GM19023 (cell line): Measurements from ENCODE around the gene TNFRSF8.
"Not testable (repeated sequence)": the region's sequence is repeated elsewhere in the genome, so short reads cannot be mapped to it uniquely, and the experiment has no call there.

Experiments
- ATAC-seq: cut with Tn5 transposase; IDR thresholded peaks from one replicate; pipeline ENCODE4 v1.9.1; 2021; ENCODE audit warnings: mild to moderate bottlenecking, moderate library complexity; ENCODE audit not compliant: unreplicated experiment

TNFRSF8 gene

GRCh38 chr1:12083766-12084165, 20.7 kb downstream of the TNFRSF8 start:
- ATAC-seq, result no peak

GRCh38 chr1:12085643-12086260, 22.6 kb downstream of the TNFRSF8 start:
- no peak for ATAC-seq

- ATAC-seq, result peak; percentile 59
Observed at GRCh38 chr1:12087797-12088314, 24.8 kb downstream of the TNFRSF8 start.

DNA sequence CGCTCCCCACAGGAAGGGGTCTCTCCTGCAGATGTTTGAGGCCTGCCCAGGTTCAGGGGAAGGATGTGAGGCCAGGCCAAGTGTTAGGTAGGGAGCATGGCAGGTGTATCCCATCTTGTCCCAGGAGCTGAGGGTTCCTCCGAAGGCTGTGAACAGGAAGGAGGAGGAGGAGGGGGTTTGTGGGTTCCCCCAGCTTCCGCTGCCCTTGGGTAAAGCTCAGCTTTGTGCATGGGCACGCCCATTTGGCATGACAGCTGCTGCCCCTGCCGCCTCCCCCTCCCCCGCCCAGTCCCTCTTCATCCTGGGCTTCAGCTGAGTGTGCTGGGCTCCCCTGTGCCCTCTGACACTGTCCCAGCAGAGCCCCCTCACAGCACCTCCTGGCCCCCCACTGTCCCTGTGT, 25.5 kb downstream of the TNFRSF8 start:
- ATAC-seq, result no peak

GRCh38 chr1:12090326-12090725, 27.2 kb downstream of the TNFRSF8 start:
- no peak for ATAC-seq

GRCh38 chr1:12091191-12091590, 28.1 kb downstream of the TNFRSF8 start:
- no peak for ATAC-seq

GRCh38 chr1:12094180-12094579, 31.1 kb downstream of the TNFRSF8 start:
- ATAC-seq, result no peak

GRCh38 chr1:12095452-12096263, 32.6 kb downstream of the TNFRSF8 start:
- no peak for ATAC-seq

GRCh38 chr1:12096615-12097014, 33.5 kb downstream of the TNFRSF8 start:
- ATAC-seq, result no peak

DNA sequence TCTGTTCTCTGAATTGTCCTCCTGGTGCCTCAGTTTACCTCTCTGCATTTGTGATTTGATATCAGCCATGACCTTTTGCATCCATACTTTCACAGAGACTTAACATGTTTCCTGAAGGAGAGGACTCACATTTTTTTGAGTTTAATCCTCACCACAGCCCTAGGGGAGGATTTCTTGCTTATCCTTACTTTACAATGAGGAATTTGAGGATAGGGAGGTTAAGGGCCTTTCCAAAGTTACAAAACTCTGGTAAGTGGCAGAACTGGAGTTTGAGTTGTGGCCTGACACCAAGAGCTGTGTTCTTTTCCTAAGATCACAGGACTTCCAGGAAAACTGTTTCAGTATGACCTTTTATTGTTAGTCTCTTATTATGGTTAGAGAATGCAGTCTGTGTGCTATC, 34.2 kb downstream of the TNFRSF8 start:
- no peak for ATAC-seq

- no peak for ATAC-seq
Observed at GRCh38 chr1:12098786-12099185, 35.7 kb downstream of the TNFRSF8 start.

DNA sequence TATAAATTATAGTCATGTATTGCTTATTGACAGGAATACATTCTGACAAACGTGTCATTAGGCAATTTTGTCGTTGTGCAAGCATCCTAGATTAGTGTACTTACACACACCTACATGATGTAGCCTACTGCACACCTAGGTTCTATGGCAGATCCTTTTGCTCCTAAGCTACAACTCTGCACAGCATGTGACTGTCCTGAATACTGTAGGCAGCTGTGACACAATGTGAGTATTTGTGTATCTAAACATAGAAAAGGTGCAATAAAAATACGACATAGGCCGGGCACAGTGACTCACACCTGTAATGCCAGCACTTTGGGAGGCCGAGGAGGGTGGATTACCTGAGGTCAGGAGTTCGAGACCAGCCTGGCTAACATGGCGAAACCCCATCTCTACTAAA, 36.5 kb downstream of the TNFRSF8 start:
- ATAC-seq, result no peak

- ATAC-seq, result no peak
Observed at GRCh38 chr1:12100071-12100470, 37.0 kb downstream of the TNFRSF8 start.

- ATAC-seq, result not testable (repeated sequence)
Observed at GRCh38 chr1:12101120-12101519, 38.0 kb downstream of the TNFRSF8 start.

GRCh38 chr1:12102066-12102465, 39.0 kb downstream of the TNFRSF8 start:
- ATAC-seq, result no peak

DNA sequence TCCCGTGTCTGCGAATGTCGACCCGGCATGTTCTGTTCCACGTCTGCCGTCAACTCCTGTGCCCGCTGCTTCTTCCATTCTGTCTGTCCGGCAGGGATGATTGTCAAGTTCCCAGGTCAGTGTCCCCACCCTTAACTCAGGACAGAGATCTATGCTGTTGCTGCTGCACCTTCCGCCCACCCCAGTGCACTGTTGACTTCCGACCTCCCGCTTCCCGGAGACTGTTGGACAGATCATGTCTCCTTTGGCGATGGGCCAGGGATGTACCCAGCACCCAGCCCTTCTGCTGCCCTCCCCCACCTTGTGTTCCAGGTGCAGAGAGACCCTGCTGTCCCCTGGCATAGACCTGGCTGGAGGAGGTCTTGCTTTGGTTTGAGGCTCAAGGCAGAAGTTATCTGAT, 41.3 kb downstream of the TNFRSF8 start:
- no peak for ATAC-seq

DNA sequence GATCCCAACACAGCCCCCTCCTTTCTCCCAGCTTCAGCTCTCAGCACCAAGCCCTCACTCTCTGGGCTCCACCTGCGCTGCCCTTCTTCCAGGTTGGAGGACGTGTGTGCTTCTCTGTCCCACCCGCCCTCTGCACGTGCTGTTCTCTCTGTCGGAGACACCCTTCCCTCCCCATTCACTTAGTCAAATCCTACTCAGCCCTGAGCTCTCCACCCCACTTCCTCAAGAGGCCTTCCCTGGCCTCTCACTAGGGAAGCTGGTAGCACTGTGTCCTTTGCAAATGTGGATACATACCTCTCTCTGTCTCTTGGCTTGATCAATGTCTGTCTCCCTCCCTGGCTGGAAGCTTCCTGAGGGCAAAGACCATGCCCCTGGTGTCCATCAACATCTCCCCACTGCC, 43.0 kb downstream of the TNFRSF8 start:
- no peak for ATAC-seq

GRCh38 chr1:12106861-12107260, 43.8 kb downstream of the TNFRSF8 start:
- not testable (repeated sequence) for ATAC-seq

DNA sequence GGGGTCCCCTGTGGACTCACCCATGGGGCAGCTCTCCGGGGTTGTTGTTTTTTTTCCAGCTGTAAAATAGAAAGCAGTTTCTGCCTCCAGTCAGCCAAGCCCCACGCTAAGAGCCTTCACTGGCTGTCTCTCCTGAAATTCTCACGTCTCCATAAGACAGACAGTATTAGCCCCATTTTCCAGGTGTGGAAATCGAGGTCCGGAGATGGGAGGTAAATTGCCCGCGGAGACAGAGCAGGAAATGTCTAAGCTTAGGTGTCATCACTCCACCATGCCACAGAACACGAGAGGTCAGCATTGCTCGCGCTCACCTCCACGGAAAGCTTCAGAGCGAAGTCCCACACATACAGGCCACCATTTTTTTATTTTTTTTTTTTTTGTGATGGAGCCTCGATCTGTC, 44.6 kb downstream of the TNFRSF8 start:
- no peak for ATAC-seq

DNA sequence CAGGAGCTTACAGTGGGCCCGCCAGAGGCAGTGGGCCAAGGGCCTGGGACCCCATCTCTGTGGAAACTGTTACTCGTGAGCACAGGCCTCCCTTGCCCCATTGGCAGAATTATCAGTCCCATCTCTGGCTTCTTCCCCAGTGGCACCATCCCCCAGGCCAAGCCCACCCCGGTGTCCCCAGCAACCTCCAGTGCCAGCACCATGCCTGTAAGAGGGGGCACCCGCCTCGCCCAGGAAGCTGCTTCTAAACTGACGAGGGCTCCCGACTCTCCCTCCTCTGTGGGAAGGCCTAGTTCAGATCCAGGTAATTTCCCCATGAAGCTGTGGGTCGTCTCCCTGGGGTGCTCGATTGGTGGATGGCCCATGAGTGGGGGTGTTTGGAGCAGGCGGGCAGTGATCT, 46.8 kb downstream of the TNFRSF8 start:
- ATAC-seq, result no peak

DNA sequence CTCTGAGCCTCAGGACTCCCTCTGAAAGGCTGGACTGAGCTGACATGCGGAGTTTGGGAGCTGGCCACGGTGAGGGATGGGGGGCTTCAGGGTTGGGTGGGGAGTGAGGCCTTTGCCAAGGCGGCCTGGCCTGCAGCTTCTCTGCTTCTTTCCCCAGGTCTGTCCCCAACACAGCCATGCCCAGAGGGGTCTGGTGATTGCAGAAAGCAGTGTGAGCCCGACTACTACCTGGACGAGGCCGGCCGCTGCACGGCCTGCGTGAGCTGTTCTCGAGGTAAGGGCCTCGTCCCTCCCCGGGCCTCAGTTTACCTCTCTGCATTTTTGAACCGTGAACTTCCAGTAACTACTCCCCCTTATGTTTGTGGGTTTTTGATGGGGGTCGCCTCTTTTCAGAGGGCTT, 48.6 kb downstream of the TNFRSF8 start:
- no peak for ATAC-seq

- ATAC-seq, result no peak
Observed at GRCh38 chr1:12112711-12113161, 49.6 kb downstream of the TNFRSF8 start.
